GM12892 (cell line): ENCODE data around the gene NDUFAF3.

Source experiments
- DNase-seq: peaks from one replicate; pipeline ENCODE4 v3.0.0; 2011; ENCODE audit not compliant: insufficient read length
- FAIRE-seq: peaks from 2 replicates; lab custom pipeline; 2011; peaks lifted over from hg19 to GRCh38; lab: Jason Lieb, UNC
- POLR2A ChIP-seq: IDR thresholded peaks from 2 replicates; pipeline ENCODE4 v1.6.1; 2011; ENCODE audit warnings: low read depth, low read length, control low read depth
- POLR2AphosphoS5 ChIP-seq: IDR thresholded peaks from 2 replicates; pipeline ENCODE4 v1.6.1; 2011; ENCODE audit warnings: low read depth, low read length, control low read depth
- TAF1 ChIP-seq: IDR thresholded peaks from 2 replicates; pipeline ENCODE4 v1.6.1; 2011; ENCODE audit warnings: low read depth, mild to moderate bottlenecking, control low read depth, low read length, borderline replicate concordance

NDUFAF3 gene

DNA sequence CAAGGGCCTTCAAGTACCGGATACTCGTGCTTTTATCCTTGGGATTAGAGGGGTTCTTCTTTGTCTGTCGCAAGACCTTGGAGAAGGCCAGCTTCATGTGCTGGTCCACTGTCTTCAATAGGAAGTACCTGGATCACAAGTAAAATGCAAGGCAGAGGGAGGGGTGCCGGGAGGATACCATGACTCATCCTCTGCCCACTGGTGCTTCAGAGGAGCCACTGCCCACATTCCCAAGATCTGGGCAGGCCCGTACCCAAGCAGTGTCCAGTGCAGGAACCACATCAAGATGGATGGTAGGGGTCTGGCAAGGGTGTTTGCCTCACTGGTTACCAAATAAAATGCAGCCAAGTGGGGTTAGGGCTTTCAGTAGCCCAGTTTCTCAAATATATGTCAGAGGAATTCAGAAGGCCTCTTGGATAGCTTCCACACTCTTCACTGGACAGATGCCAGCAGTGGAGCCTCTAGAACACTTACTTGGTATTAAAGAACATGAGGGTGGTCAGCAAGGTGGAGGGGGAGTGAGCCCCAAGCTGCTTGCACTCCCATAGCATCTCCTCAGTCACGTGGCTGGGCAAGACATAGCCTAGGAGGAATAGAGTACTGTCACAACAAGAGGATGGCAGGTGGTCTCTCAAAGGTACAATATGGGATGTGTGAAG lies 10.9 kb downstream of the NDUFAF3 start:
- DNase-seq: no peak
- no peak for FAIRE-seq

DNA sequence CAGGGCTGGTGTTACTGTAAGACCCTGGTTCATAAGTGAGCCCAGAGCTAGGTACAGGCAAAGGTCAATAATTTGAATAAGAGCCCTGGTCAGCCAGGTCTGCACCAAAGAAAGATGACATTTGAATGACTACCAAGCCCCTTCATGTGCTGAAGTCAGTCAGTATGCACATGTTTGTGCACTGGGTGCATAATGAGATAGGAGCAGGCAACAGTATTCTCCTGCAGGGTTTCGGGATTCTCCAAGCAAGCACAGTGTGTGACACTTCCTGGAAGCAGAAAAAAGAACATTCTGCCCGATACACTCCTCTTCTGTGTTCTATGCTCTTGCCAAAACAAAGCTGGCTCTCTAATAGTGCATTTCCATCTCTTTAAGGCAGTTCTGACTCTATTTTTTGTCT lies 12.7 kb downstream of the NDUFAF3 start:
- FAIRE-seq (no peak), DNase-seq (no peak)
- TF ChIP-seq TAF1 (no peak), POLR2A (no peak), POLR2AphosphoS5 (no peak)

More for the DNA sequence above, 10.9 kb downstream of the NDUFAF3 start:
- no peak for TF ChIP-seq POLR2AphosphoS5
- no peak for TF ChIP-seq POLR2A
- TF ChIP-seq TAF1: no peak

DNA sequence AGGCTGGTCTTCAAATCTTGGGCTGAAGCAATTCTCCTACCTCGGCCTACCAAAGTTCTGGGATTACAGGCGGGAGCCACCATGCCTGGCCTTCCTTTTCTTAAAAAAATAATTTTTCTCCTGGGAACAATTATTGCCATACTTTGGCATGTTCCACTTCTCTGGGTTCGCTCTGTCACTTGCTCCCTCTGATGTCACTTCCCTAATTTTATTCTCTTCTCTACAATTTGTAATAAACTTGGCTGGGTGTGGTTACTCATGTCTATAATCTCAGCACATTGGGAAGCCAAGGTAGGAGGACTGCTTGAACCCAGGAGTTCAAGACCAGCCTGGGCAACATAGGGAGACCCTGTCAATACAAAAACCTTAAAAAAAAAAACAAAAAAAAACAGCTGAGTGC lies 13.4 kb downstream of the NDUFAF3 start:
- TF ChIP-seq TAF1: no peak
- TF ChIP-seq POLR2A: no peak
- no peak for TF ChIP-seq POLR2AphosphoS5
- no peak for FAIRE-seq
- no peak for DNase-seq

DNA sequence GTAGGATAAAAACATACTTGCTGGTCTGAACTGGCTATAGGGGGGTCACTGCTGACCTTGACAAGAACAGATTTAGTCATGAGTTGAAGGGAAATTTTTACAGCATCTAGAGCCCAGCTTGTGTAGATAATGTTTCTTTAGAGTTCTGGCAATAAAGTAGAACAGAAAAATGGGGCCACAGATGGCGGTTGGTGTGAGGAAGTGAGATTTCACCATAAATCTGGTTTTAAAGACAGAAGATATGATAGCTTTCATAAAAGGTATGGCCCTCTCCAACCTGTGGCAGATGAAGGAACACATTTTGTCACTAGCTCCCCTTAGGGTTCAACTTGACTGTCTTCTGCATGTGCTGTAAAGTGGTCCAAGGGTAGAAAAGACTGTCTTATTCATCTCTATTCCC lies 31.6 kb downstream of the NDUFAF3 start:
- FAIRE-seq: no peak

DNA sequence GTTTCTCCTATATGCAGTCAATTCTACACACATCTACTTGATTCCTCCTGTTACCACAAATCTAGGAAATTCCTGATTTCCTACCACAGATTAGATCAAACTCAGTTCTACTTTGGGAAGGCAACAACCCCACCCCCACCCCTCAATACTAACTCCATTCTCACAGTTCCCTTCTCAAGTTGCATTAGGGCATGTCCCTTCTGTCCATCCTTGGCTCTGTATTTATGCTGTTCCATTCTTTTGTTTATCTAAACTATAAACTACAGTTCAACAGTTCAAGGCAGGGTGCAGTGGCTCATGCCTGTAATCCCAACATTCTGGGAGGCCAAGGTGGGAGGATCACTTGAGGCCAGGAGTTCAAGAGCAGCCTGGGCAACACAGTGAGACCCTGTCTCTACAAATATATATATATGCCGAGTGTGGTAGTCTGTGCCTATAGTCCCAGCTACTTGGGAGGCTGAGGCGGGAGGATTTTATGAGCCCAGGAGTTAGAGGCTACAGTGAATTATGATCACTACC lies 32.5 kb downstream of the NDUFAF3 start:
- DNase-seq (no peak), FAIRE-seq (no peak)
- TF ChIP-seq POLR2AphosphoS5: no peak
- TF ChIP-seq POLR2A: no peak
- no peak for TF ChIP-seq TAF1

More for the DNA sequence above, 31.6 kb downstream of the NDUFAF3 start:
- TF ChIP-seq POLR2AphosphoS5 (no peak), TAF1 (no peak), POLR2A (no peak)
- DNase-seq: no peak

DNA sequence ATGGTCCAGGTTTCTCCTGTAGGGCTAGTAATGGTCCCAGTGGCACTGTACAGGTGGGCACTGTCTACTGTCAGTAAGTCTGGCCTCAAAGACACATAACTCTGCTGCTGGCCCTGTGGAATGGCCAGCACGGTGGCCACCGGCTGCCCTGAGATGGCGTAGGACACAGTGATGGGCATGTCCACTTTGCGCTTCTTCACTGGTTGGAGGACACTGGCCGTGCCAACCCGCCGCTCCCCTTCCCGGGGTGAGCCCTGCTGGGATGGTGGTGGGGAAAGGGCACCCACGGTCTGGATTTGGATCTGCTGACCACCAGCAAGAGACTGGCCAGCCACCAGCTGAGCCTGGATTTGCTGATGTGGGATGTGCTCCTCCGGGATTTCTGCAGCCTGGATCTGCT lies 35.3 kb downstream of the NDUFAF3 start:
- DNase-seq: no peak
- no peak for FAIRE-seq
- no peak for TF ChIP-seq POLR2AphosphoS5
- TF ChIP-seq POLR2A: no peak
- TF ChIP-seq TAF1: no peak

DNA sequence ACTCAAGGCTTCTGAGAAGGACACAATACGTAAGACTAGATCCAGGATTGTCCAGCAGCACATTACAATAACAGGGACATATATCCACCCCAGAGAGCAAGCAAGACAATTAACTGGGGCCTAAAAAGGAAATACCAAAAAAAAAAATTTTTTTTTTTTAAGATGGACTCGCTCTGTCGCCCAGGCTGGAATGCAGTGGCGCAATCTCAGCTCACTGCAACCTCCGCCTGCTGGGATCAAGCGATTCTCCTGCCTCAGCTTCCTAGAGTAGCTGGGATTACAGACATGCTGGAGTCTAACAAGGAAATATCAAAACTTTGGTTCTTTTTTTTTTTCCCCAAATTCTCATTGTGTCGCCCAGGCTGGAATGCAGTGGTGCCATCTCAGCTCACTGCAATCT lies 36.1 kb downstream of the NDUFAF3 start:
- TF ChIP-seq TAF1: no peak
- no peak for TF ChIP-seq POLR2A
- TF ChIP-seq POLR2AphosphoS5: no peak
- no peak for FAIRE-seq
- no peak for DNase-seq
